Measurements from ENCODE around the gene CFAP54.
"Not testable (repeated sequence)": the region's sequence is repeated elsewhere in the genome, so short reads cannot be mapped to it uniquely, and the experiment has no call there.

Gene CFAP54

GRCh38 chr12:96482086-96482485, 7.3 kb upstream of the CFAP54 start:
- DNase-seq, result no peak

GRCh38 chr12:96483116-96483515, 6.3 kb upstream of the CFAP54 start:
- no peak for DNase-seq

DNA sequence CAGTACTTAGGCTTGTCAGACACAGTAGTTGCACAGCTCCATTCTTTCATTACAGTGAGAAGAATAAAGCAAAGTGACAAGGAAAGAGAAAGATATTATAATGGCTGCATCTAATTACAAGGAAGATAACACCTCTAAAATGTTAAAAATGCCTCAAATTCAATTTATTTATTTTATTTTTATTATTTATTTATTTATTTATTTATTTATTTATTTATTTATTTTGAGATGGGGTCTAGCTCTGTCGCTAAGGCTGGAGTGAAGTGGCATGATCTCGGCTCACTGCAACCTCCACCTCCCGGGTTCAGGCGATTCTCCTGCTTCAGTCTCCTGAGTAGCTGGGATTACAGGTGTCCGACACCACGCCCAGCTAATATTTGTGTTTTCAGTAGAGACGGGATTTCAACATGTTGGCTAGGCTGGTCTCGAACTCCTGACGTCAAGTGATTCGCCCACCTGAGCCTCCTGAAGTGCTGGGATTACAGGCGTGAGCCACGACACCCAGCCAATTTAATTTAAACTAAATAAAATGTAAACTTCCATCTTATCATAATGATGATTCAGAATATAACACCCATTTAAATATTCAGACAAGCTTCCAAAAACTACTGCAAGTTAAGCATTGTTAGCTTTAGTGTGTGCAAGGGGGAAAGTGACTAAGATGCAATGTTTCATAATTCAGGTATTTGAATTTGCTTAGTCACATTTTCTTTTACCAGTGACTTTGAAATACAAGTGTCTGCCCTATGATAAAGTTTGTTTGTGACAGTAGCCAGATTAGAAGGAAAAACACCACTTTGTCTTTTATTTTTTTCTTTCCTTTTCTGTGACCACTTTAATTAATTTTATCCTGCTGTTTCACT, 2.4 kb upstream of the CFAP54 start:
- DNase-seq, result no peak

- no peak for DNase-seq
These were observed 1.7 kb upstream of the CFAP54 start for GRCh38 chr12:96487634-96488033.

GRCh38 chr12:96493106-96493505, 3.7 kb downstream of the CFAP54 start:
- no peak for DNase-seq

DNA sequence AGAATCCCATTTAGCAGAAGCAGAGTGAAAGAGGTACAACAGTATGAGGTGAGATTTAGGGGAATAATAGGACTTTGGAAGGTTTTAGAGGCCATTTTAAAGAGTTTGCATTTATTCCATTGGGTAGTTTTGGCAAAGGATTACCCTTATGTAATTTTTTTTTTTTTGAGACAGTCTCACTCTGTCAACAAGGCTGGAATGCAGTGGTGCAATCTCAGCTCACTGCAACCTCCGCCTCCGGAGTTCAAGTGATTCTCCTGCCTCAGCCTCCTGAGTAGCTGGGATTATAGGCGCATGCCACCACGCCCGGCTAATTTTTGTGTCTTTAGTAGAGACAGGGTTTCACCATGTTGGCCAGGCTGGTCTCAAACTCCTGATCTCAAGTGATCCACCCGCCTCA, 4.8 kb downstream of the CFAP54 start:
- not testable (repeated sequence) for DNase-seq

DNA sequence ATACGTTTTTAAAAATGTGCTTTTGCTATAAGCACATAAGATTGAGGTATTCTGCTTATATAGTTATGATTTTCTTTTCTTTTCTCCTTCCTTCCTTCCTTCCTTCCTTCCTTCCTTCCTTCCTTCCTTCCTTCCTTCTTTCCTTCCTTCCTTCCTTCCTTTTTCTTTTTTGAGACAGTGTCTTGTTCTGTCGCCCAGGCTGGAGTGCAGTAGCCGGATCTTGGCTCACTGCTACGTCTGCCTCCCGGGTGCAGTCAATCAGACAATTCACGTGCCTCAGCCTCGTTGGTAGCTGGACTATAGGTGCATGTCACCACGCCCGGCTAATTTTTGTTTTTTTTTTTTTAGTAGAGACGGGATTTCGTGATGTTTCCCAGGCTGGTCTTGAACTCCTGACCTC, 5.8 kb downstream of the CFAP54 start:
- DNase-seq, result no peak

DNA sequence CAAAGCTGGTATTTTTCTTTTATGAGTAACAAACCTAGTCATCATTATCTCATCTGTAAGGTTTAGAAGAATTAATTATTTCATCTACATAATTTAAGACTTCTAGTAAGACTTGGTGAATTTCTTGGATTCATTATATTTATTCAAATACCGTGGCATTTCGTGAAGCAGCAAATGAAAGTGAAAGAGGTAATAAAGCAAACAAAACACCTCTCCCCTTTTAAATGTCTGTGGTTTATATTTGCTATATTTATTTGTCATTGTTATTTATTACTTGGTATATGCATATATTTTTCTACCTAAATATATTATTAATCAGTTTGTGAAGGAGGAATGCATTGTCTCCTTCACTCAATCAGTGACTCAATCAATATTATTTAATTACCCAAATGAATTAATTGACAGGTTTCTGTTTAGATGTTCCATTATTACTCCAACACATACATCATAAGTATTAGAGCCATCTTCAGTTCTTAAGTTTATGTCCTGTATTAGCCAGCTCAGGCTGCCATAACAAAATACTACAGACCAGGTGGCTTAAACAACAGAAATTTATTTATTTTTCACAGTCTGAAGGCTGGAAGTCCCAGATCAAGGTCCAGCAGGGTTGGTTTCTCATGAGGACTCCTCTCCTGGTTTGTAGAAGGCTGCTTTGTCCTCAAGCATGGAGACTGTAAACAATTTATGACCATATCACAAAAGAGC, 6.6 kb downstream of the CFAP54 start:
- no peak for DNase-seq

DNA sequence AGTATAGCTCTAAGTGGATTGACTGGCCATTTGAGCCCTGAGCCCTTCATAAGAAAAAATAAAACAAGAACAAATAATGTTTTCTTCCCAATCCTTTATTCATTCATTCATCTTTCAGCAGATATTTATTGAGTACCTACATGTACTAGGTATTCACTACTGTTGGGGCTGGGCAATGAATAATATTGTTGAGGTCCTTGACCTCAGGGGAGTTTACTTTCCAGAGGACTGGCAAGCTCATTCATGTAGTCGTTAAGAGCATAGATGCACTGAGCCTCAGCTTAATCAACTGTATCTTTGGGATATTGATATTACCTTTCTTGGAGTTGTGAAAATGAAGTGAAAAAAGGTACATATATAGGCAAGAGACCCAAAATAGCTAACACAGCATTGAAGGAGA, 7.6 kb downstream of the CFAP54 start:
- no peak for DNase-seq

DNA sequence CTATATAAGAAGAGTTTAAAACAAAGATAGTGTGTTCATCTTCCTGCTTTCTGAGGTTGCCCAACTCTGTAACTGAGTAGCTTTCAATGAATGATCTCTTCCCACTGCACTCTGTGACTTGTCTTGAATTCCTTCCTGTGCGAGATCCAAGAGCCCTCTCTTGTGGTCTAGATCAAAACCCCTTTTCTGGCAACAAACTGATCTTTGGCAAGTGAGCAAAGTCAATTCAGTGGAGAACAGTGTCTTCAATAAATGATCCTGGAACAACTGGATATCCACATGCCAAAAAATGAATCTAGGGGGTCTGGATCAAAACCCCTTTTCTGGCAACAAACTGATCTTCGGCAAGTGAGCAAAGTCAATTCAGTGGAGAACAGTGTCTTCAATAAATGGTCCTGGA, 8.5 kb downstream of the CFAP54 start:
- no peak for DNase-seq

- DNase-seq, result no peak
These were observed 11.3 kb downstream of the CFAP54 start for GRCh38 chr12:96500693-96501092.

DNA sequence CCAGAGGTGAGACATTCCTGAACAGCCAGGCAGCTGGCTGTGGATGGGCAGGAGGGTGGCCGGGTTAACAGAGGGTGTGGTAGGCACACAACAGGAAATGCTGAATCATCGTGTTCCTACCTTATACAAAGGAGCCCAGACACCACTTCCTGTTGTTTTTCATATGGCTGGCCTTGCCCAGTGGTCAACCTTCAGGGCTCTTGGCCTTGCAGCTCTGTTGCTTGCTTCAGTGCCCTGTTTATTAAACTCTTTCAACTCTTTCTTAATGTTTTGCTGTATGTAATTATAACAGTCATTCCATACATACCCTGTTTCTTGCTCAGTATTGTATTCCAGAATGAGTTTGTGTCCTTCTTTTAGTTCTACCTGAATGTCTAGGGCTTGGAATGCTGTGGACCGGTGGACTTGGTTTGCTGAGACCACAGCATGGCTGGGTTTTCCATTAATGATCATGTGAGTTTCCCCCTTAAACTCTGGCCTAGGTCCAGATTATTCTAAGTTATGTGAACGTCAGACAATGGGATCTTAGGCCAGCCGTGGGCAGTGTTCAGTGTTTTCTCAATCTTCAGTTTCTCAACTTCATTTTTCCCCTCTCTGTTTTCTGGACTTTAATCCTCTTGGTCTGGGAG, 11.9 kb downstream of the CFAP54 start:
- peak; percentile 19 for DNase-seq

DNA sequence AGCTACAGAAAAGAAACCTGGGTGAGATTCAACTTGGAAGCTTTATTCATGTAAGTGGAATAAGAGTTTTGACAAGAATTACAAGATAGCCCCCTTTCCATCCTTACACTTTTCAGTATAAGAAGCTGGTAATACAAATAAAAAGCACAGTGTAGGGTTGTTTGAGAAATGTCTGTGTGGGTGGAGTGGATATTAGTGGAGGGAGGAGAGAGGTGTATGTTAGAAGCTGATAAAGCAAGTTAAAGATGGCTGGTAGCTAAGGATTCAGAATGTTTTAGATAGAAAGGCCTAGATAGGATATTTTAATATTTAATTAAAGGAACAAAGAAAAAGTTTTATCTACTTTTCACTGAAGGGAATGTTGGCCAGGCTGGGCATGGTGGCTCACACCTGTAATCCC, 12.5 kb downstream of the CFAP54 start:
- no peak for DNase-seq

DNA sequence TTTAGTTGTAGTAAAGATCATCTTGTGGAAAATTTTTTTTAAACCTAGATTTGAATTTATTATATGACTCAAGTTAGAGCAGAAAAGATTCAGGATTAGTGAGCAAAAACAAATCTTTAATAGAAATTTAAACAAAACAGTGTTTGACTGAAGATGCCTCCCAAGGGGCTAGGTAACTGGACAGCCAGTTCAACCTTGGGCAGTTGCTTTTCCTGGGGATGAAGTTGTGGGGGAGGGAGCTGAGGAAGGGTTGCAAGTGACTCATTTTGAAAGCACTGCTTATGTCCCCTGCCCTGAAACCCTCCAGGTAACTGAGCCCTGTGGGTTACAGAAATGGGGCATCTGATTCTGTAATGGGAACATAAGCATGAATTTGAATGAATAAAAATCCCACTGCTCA, 13.1 kb downstream of the CFAP54 start:
- no peak for DNase-seq

DNA sequence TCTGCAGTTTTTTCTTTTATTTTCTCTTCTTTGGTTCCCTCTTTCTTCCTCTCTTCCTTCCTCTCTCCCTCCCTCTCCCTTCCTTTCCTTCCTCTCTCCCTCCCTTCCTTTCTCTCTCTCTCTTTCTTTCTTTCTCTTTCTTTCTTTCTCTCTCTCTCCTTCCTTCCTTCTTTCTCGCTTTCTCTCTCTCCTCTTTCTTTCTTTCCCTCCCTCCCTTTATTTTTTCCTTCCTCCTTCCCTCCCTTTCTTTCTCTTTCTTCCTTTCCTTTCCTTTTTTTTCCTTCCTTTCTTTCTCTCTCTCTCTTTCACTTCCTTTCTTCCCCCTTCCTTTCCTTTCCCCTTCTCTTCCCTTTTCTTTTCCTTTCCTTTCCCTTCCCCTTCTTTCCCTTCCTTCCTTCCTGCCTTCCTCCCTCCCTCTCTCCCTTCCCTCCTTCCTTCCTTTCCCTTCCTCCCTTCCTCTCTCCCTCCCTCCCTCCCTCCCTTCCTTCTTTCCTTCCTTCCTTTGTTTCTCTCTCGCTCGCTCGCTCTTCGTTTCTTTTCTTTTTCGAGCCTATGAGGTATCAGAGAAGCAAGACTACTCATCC, 13.7 kb downstream of the CFAP54 start:
- no peak for DNase-seq

DNA sequence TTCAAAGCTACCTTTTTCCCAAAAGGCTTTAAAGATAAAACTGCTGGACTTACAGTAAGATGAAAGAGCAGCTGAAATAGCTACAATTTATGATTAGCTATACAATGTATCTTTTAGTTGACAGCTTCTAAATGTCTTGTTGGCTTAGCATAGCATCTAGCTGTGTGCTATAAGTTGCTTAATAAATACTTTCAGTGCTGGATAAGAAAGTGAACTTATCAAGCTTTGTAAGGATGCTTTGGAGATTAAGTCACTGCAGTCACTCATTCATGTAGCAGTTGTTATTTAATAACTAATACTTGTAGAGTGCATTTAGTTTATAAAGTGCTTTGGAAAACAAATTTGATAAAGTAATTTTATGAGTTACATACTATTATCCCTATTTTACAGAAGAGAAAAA, 14.6 kb downstream of the CFAP54 start:
- DNase-seq, result no peak

GRCh38 chr12:96506776-96507175, 17.4 kb downstream of the CFAP54 start:
- no peak for DNase-seq

GRCh38 chr12:96510306-96510764, 21.0 kb downstream of the CFAP54 start:
- DNase-seq, result no peak

DNA sequence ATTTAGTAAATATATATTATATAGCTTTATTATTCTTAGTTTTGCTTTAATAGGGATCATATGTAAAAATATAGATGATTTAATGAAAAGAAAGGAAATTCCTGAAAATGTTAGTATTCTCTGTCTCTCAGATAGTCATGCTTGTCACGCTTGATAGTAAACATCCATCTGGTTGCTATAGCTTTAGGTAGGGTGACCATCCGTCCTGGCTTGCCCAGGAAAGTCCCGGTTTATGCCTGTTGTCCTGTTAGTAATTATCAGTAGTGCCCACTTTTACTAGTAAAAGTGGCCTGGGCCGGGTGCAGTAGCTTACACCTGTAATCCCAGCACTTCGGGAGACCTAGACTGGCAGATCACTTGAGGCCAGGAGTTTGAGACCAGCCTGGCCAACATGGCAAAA, 23.8 kb downstream of the CFAP54 start:
- DNase-seq, result no peak

DNA sequence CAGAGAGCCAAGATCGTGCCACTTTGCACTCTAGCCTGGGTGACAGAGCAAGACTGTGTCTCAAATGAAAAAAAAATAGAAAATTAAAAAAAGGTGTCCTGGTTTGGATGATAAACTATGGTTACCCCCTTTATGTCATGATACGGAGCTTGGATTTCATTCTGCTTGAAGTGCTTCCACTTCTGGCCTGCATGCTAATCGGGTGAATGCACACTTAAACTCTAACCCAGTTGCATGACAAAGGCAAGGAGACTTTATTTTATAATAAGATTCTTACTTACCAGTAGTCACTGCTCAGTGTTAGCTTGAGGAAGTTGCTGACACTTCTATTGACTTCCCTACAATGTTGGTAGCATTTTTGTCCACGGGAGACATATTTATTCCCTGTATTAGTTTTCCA, 24.3 kb downstream of the CFAP54 start:
- DNase-seq, result no peak

GRCh38 chr12:96514328-96514727, 25.0 kb downstream of the CFAP54 start:
- DNase-seq, result no peak

- peak; percentile 85 for DNase-seq
These were observed 27.4 kb downstream of the CFAP54 start for GRCh38 chr12:96516472-96517430.

All from stimulated activated CD4-positive, alpha-beta T cell treated with anti-CD3 and anti-CD28 coated beads, Interleukin-1b, Interleukin-23, amount 100 ng/mL, for 48 hours (primary cell).